Liver (tissue), 3 donors: ENCODE measurements around the gene PITPNC1.

Source experiments
- JUND ChIP-seq, 2 donors: IDR thresholded peaks; 2 replicates each; pipeline ENCODE4 v1.6.1; 2016; ENCODE audit warnings: antibody characterized with exemption in 2 of 2
- RAD21 ChIP-seq, 2 donors: IDR thresholded peaks; 2 replicates each; pipeline ENCODE4 v1.6.1; 2016; ENCODE audit warnings: antibody characterized with exemption in 2 of 2, mild to moderate bottlenecking in 2 of 2
- SP1 ChIP-seq: IDR thresholded peaks from 2 replicates; pipeline ENCODE4 v1.6.1; 2018; ENCODE audit warnings: antibody characterized with exemption, mild to moderate bottlenecking
- TF ChIP-seq, protein P1 (sequence below): fragments of 150-350 bp; IDR thresholded peaks from 2 replicates; pipeline ENCODE4 v1.5.1; 2017; ENCODE audit warnings: improper control_type of control experiment, low read depth, low read length; ENCODE audit not compliant: missing input control
- TF ChIP-seq, protein P2 (sequence below): IDR thresholded peaks from 2 replicates; pipeline ENCODE4 v1.6.1; 2016; ENCODE audit warnings: antibody characterized with exemption
- TF ChIP-seq, protein P3 (sequence below): IDR thresholded peaks from 2 replicates; pipeline ENCODE4 v1.6.1; 2016; ENCODE audit warnings: antibody characterized with exemption, mild to moderate bottlenecking
- donor health status: healthy.
- donor health status: healthy.

DNA sequence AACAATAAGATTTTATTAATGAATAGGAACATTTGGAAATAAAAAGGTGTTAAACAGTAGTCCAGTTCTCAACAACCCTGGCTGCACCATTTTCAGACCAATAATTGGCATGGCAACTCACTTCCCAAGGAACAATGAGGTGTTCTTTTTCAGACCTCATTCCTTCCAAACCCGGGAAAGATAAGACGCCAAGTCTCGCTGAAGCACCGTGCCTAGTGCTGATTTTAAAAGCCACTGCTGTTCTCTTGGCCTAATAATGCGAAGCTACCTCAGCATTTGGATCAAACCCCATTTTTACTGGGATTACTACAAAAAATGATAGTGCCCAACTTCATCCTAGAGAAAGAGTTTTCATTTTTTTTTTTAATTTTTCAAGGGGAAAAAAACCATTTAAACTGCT is 265.4 kb downstream of the PITPNC1 start:
- TF ChIP-seq, protein P1, sequence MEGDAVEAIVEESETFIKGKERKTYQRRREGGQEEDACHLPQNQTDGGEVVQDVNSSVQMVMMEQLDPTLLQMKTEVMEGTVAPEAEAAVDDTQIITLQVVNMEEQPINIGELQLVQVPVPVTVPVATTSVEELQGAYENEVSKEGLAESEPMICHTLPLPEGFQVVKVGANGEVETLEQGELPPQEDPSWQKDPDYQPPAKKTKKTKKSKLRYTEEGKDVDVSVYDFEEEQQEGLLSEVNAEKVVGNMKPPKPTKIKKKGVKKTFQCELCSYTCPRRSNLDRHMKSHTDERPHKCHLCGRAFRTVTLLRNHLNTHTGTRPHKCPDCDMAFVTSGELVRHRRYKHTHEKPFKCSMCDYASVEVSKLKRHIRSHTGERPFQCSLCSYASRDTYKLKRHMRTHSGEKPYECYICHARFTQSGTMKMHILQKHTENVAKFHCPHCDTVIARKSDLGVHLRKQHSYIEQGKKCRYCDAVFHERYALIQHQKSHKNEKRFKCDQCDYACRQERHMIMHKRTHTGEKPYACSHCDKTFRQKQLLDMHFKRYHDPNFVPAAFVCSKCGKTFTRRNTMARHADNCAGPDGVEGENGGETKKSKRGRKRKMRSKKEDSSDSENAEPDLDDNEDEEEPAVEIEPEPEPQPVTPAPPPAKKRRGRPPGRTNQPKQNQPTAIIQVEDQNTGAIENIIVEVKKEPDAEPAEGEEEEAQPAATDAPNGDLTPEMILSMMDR: no peak
- TF ChIP-seq, protein P2, sequence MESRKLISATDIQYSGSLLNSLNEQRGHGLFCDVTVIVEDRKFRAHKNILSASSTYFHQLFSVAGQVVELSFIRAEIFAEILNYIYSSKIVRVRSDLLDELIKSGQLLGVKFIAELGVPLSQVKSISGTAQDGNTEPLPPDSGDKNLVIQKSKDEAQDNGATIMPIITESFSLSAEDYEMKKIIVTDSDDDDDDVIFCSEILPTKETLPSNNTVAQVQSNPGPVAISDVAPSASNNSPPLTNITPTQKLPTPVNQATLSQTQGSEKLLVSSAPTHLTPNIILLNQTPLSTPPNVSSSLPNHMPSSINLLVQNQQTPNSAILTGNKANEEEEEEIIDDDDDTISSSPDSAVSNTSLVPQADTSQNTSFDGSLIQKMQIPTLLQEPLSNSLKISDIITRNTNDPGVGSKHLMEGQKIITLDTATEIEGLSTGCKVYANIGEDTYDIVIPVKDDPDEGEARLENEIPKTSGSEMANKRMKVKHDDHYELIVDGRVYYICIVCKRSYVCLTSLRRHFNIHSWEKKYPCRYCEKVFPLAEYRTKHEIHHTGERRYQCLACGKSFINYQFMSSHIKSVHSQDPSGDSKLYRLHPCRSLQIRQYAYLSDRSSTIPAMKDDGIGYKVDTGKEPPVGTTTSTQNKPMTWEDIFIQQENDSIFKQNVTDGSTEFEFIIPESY: no peak
- no peak for TF ChIP-seq JUND (IDR thresholded peaks at IDR 0.05)
- TF ChIP-seq SP1: no peak
- TF ChIP-seq RAD21 (IDR thresholded peaks at IDR 0.05): no peak
- TF ChIP-seq, protein P3, sequence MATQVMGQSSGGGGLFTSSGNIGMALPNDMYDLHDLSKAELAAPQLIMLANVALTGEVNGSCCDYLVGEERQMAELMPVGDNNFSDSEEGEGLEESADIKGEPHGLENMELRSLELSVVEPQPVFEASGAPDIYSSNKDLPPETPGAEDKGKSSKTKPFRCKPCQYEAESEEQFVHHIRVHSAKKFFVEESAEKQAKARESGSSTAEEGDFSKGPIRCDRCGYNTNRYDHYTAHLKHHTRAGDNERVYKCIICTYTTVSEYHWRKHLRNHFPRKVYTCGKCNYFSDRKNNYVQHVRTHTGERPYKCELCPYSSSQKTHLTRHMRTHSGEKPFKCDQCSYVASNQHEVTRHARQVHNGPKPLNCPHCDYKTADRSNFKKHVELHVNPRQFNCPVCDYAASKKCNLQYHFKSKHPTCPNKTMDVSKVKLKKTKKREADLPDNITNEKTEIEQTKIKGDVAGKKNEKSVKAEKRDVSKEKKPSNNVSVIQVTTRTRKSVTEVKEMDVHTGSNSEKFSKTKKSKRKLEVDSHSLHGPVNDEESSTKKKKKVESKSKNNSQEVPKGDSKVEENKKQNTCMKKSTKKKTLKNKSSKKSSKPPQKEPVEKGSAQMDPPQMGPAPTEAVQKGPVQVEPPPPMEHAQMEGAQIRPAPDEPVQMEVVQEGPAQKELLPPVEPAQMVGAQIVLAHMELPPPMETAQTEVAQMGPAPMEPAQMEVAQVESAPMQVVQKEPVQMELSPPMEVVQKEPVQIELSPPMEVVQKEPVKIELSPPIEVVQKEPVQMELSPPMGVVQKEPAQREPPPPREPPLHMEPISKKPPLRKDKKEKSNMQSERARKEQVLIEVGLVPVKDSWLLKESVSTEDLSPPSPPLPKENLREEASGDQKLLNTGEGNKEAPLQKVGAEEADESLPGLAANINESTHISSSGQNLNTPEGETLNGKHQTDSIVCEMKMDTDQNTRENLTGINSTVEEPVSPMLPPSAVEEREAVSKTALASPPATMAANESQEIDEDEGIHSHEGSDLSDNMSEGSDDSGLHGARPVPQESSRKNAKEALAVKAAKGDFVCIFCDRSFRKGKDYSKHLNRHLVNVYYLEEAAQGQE: no peak
